COR-L47 (cell line): ENCODE measurements around the gene ROR2.
"Not testable (repeated sequence)": the region's sequence is repeated elsewhere in the genome, so short reads cannot be mapped to it uniquely, and the experiment has no call there.

Experiments
- DNase-seq: peaks from one replicate; lab custom pipeline; 2025; lab: John Stamatoyannopoulos, UW

ROR2 gene

GRCh38 chr9:91949946-91950664, at the start of gene ROR2:
ROR2 (minus strand) TSS chr9:91950228.
- peak; percentile 32 for DNase-seq

GRCh38 chr9:91995000-91995655, 45.1 kb upstream of the ROR2 start:
- no peak for DNase-seq

DNA sequence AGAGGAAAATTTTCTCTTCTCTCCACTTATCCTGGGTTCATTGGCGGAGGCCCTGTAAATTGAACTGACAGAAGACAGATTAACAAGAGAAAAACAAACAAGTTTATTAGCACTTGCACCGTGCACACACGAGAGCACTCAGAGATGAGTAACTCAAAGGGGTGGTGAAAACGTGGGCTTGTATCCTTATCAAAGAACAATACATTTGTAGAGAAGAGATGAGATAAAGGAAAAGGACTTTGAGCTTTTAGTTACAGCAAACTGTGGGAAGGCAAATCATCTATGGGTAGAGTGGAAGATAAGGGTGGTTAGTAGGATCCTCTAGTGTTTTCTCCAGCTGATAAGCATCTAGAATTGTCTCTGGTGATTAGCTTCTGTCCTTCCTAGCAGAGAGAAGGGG, 44.4 kb upstream of the ROR2 start:
- DNase-seq, result no peak

DNA sequence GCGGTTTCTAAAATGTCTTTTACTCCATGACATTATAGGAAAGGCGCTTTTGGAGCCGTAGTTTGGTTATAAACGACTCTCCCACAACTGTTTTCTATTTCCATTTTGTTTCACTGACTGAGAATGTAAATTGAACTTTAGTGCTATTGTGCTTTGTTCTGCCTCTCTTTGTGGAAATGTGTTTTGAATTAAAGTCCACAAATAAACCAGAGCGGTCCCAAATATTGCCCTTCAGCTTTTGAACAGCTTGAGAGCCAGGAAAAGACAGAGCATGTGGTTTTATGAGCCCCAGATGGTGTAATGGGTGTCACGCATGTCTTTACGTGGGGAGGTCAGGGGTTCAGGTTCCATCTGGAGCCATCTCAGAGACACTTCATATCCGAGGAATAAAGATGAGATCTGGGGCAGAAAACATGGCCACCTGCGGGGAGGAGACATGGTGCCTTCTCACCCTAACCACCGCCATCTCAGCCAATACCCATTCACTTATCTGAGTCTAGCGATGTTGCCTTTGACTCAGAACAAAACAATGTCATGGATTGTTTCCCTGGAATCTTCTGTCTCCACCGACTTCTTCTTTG, 42.5 kb upstream of the ROR2 start:
- no peak for DNase-seq

- DNase-seq, result no peak
These were observed 41.8 kb upstream of the ROR2 start for GRCh38 chr9:91991721-91992341.

DNA sequence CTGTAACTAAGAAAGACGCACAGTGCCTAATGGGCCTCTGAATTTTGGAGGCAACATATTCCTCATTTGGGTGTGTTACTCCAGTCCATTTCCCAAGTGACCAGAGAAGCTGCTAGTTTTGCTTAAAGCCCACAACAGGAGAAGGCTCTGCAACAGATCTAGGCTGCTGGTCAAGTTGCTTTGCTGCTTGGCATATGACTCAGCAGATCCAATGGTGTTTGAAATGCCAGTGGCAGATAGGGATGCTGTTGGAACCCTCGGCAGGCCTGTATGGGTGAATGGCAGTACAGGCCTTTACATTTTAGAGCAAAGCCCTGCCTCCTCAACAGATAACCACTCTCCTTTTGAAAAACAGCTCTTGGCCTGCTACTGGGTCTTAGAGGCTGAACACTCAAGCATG, 36.2 kb upstream of the ROR2 start:
- DNase-seq, result no peak

- no peak for DNase-seq
These were observed 35.7 kb upstream of the ROR2 start for GRCh38 chr9:91985692-91986091.

GRCh38 chr9:91978740-91979414, 28.8 kb upstream of the ROR2 start:
- no peak for DNase-seq

DNA sequence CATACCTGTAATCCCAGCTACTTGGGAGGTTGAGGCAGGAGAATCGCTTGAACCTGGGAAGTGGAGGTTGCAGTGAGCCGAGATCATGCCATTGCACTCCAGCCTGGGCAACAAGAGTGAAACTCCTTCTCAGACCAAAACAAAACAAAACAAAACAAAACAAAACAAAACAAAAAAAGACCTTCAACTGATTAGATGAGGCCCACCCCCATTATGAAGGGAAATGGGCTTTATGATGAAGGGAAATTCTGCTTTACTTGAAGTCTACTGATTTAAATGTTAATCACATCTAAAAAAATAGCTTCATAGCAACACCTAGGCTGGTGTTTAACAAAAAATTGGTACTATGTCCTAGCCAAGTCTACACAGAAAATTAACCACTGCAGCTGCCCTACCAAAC, 25.2 kb upstream of the ROR2 start:
- not testable (repeated sequence) for DNase-seq

- no peak for DNase-seq
These were observed 22.7 kb upstream of the ROR2 start for GRCh38 chr9:91972711-91973110.

- DNase-seq, result no peak
These were observed 22.1 kb upstream of the ROR2 start for GRCh38 chr9:91972076-91972626.

GRCh38 chr9:91967259-91967658, 17.2 kb upstream of the ROR2 start:
- DNase-seq, result no peak

DNA sequence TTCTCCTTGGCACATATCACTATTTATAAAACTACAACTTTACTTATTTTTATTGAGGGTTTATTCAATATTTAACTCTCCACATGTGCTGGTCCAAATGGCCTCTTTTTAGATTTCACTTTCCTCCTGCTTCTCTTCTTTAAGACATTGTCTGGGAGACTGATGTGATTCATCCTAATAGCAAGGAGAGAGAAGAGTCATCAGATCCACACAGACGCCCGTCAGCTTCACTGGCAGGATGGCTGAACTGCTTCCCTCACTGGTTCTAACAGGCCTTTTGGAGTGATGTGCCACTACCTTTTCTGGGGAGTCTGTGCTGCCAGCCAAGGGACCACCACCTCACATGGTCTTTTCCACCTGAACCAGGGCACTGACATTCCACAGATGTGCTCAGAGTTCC, 16.5 kb upstream of the ROR2 start:
- DNase-seq, result no peak

DNA sequence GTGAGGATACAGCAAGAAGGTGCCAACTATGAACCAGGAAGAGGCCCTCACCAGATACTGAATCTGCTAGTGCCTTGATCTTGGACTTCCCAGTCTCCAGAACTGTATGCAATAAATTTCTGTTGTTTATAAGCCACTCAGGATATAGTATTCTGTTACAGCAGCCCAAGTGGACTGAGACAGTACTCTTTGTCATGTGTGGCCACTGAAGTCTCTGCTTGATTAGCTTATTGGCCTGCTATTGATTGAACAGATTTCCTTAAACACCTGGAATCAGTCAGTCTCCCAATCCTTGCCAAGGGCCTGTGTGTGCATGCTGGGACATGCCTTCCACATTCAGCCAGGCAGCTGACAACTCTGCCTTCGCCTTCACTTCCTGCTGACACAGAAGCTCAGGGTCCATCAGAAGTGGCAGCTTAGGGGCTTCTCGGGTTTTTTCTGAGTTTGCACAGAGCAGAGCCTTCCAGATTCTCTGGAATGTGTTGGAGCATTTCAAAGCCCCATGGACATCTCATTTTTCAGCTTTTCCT, 13.7 kb upstream of the ROR2 start:
- DNase-seq, result no peak

DNA sequence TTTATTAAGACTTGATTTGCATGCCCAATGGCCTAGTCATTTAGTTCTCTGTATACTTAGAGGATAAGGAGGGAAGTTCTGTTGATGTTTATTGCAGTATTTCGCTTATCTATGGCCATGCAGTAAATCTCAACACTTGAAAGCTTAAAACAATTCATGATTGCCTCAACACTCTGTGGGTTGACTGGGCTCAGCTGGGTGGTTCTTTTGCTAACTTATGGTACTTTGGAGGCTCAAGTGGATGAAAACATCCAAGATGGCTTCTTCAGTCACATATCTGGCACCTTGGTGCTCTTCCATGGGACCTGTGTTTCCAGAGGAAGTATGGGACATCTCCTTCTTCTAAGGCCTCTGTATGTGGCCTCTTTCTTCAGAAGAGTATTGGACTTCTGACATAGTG, 10.3 kb upstream of the ROR2 start:
- DNase-seq, result no peak

GRCh38 chr9:91958174-91958573, 8.1 kb upstream of the ROR2 start:
- DNase-seq, result no peak

- peak; percentile 55 for DNase-seq
These were observed 4.9 kb upstream of the ROR2 start for GRCh38 chr9:91954841-91955471.

DNA sequence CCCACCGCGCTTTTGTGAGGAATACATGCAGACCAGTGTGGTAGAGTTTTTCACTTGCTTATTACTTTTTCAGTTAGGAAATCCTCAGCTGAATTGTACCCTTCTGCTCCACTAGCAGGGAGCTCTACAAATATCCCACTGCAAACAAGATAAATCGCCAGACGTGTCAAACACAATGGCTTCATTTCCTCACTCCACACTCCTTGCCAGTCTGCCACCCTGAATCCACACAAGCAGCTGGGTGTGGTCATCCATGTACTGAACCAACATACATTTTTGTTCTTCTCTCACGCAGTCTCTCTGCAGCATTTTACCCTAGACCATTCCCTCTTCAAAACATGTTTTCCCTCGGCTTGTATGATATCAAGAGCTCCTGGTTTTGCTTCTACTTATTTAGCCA, 3.7 kb upstream of the ROR2 start:
- no peak for DNase-seq

DNA sequence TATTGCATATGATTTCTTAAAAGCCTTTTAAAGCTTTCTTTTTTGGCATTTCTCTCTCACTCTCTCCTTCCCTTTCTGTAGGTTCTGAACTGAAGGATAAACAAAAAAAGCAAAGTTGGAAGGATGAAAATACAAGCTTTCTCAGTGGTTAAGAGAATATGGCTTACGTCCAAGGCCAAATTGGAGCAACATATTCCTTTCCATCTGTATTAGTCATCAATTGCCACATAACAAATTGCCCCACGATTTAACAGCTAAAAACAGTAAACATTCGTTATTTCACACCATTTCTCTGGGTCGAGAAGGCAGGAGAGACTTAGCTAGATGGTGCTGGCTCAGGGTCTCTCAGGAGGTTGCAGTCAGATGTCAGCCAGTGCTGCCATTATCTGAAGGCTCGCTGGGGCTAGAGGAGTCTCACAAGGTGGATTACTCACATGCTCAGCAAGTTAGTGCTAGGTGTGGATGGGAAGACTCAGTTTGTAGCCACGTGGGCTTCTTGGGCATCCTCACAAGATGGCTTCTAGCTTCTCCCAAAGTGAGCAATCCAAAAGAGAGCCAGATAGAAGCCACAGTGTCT, 2.0 kb upstream of the ROR2 start:
- DNase-seq, result no peak

GRCh38 chr9:91949392-91949945, 559 bp downstream of the ROR2 start:
- DNase-seq, result peak; percentile 12
